Measurements from ENCODE around the gene WWTR1. TPM values are rescaled to one million over a fixed set of nuclear protein-coding genes. Genes with fewer than 3 reads are reported as not detected.
A peak's percentile ranks its signal among the peaks of the same experiment; 100 is the strongest.

Gene WWTR1
- total RNA-seq (2021), result 24.4 and 24.8 TPM in 2 replicates
- long read RNA-seq, transcript WWTR1-201 (7 exons, 2,103 nt), result major isoform, 22 of 45 reads
- long read RNA-seq, partial matches to known transcripts, result 13 of 45 reads
- long read RNA-seq, other reads (novel, unspliced or antisense), result 10 of 45 reads

DNA sequence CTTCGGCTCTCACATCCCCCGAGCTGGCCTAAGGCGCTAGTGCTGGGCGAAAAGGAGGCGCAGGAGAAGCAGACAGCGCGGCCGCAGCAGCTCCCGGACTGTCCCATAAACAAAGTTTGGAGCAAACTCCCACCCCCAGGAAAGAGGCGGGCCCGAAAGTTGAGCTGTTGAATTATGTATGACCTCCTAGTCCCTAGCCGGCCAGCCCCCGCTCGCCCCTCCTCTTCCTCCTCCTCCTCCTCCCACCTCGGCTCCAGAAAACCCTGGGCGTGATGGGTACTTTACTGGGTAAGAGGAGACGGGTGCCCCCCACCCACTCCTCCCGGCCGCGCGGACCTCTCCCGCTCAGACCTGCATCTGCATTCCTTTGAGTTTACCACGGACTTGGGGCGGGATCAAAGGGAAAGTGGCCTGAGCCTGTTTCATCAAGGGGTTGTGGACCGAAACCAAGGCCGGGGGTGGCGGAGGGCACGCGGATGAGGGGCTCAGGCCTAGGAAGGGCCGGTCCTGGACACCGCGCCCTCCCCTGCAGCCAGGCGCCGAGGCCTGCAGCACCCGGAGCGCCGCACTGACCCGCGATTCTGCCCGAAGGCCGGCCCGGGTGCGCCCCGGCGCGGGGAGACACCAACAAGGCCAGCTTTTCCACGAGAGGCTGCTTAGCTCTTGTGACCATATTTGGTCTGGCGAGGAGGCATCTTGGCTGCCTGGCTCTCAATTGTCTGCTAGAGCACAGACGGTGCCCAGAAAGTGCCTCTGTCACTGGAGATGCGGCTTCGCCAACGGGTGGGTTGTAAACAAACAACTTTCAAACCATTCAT is at the start of gene WWTR1:
TSS of gene WWTR1 (minus strand) at position 100 of the 818 bp plus-strand sequence. CDS start 719 bp downstream, outside the sequence.
- DNase-seq, result peak; percentile 97
- Mint-ChIP-seq H3K9me3 (peaks cover 0 to 3% of the 10 kb centered on the region in 2 experiments; a peak in 1 of 5 replicates), H3K36me3 (ENCODE audit: insufficient read depth in 1 of 3, low read depth in 3 of 3) (peaks cover 17 to 23% (median 21%) of the 10 kb centered on the region in 3 experiments), H3K27ac (peak within 1 kb of the TSS; percentile 96 to 99 (median 99)), H3K4me1 (peaks cover 64 to 66% of the 10 kb centered on the region in 2 experiments), H3K27me3 (ENCODE audit: low read depth) (peaks cover 6% of the 10 kb centered on the region), H3K4me3 (peak within 1 kb of the TSS; percentile 89 to 93)
- H3T11ph ChIP-seq (ENCODE audit: low read length), result peak within 1 kb of the TSS; percentile 91
- no peaks in the 10 kb centered on the region for H3K79me1 ChIP-seq (ENCODE audit: insufficient read depth, low read depth, low read length, poor library complexity, severe bottlenecking)
- H3K56ac ChIP-seq (ENCODE audit: insufficient read length, low read depth, low read length), result no peak within 1 kb of the TSS
- H2AK5ac ChIP-seq (ENCODE audit: insufficient read length, low read length), result no peak within 1 kb of the TSS
- peak within 1 kb of the TSS; percentile 57 for H3K27ac ChIP-seq (ENCODE audit: insufficient read length, low read depth, low read length)
- H3K9ac ChIP-seq (ENCODE audit: extremely low read depth, insufficient read length, low read length), result peak within 1 kb of the TSS; percentile 76
- peaks cover 5% of the 10 kb centered on the region; the same call in 1 of the 2 replicates for H3K4me1 ChIP-seq (ENCODE audit: insufficient read depth, low read length)
- H3K27me3 ChIP-seq (ENCODE audit: insufficient read depth, low read length), result no peaks in the 10 kb centered on the region
- H3K9me3 ChIP-seq (ENCODE audit: control insufficient read depth, low read depth, low read length), result no peaks in the 10 kb centered on the region
- peak within 1 kb of the TSS; percentile 37 for H2BK5ac ChIP-seq (ENCODE audit: insufficient read length, low read length)
- peak within 1 kb of the TSS; percentile 97 for H3K4me2 ChIP-seq (ENCODE audit: insufficient read depth, insufficient read length, low read length)
- H4K8ac ChIP-seq (replicated peaks; ENCODE audit: insufficient read length, low read depth, low read length), result peak within 1 kb of the TSS; percentile 85
- peaks cover 2% of the 10 kb centered on the region; the same call in 1 of the 2 replicates for H3K79me2 ChIP-seq (ENCODE audit: insufficient read depth, low read length)
- TF ChIP-seq, protein P1, sequence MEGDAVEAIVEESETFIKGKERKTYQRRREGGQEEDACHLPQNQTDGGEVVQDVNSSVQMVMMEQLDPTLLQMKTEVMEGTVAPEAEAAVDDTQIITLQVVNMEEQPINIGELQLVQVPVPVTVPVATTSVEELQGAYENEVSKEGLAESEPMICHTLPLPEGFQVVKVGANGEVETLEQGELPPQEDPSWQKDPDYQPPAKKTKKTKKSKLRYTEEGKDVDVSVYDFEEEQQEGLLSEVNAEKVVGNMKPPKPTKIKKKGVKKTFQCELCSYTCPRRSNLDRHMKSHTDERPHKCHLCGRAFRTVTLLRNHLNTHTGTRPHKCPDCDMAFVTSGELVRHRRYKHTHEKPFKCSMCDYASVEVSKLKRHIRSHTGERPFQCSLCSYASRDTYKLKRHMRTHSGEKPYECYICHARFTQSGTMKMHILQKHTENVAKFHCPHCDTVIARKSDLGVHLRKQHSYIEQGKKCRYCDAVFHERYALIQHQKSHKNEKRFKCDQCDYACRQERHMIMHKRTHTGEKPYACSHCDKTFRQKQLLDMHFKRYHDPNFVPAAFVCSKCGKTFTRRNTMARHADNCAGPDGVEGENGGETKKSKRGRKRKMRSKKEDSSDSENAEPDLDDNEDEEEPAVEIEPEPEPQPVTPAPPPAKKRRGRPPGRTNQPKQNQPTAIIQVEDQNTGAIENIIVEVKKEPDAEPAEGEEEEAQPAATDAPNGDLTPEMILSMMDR (conservative IDR thresholded peaks at IDR 0.05), result no peak
- peak within 1 kb of the TSS; percentile 78 for H2BK120ac ChIP-seq (ENCODE audit: low read depth, low read length, poor library complexity, severe bottlenecking)
- peak within 1 kb of the TSS; percentile 94 for H3K18ac ChIP-seq (ENCODE audit: insufficient read length, low read depth, low read length)
- peak within 1 kb of the TSS; percentile 26 for H2BK12ac ChIP-seq (ENCODE audit: insufficient read length, low read depth, low read length)
- H3K14ac ChIP-seq (ENCODE audit: insufficient read depth, low read length), result peak within 1 kb of the TSS; percentile 95
- peak within 1 kb of the TSS; percentile 27; the same call in 1 of the 2 replicates for H2BK15ac ChIP-seq (ENCODE audit: low read depth, low read length)
- H3K23me2 ChIP-seq (ENCODE audit: insufficient read length, low read depth, low read length, poor library complexity, severe bottlenecking), result peaks cover 25% of the 10 kb centered on the region
- H2BK20ac ChIP-seq (ENCODE audit: low read depth, low read length, poor library complexity, severe bottlenecking), result peak within 1 kb of the TSS; percentile 49
- H4K20me1 ChIP-seq (ENCODE audit: control insufficient read depth, insufficient read depth, insufficient read length), result no peaks in the 10 kb centered on the region
- H3K23ac ChIP-seq (ENCODE audit: insufficient read length, low read depth, low read length), result no peak within 1 kb of the TSS
- no CpG with 5 or more reads among the region's 52 CpGs for WGBS (ENCODE audit: extremely low coverage, insufficient read length, low lambda C conversion rate)
- peak within 1 kb of the TSS; percentile 78 for H3K4ac ChIP-seq (ENCODE audit: low read depth, low read length)
- H4K5ac ChIP-seq (ENCODE audit: insufficient read length, low read depth, low read length), result peak within 1 kb of the TSS; percentile 55
- H4K91ac ChIP-seq (ENCODE audit: insufficient read length, low read depth, low read length), result peak within 1 kb of the TSS; percentile 92
- H2AFZ ChIP-seq (ENCODE audit: low read length), result no peak within 1 kb of the TSS
